Measurements from ENCODE around the gene LGI1. TPM values are rescaled to one million over a fixed set of nuclear protein-coding genes. Genes with fewer than 3 reads are reported as not detected.

Gene LGI1
- total RNA-seq, 1 experiment from 2014 or later, result 1.2 TPM

- DNase-seq, result no peak
- Mint-ChIP-seq H3K36me3 (ENCODE audit: insufficient read depth in 1 of 3, low read depth in 3 of 3) (peaks cover 16 to 17% (median 17%) of the 10 kb centered on the region in 3 experiments; a peak in 6 of 7 replicates), H3K27me3 (ENCODE audit: low read depth) (peaks cover 99% of the 10 kb centered on the region), H3K4me3 (no peak overlapping the region), H3K27ac (no peak overlapping the region), H3K4me1 (peaks cover 25 to 26% of the 10 kb centered on the region in 2 experiments), H3K9me3 (peaks cover 32 to 51% of the 10 kb centered on the region in 2 experiments)
- Histone ChIP-seq H4K20me1 (ENCODE audit: control insufficient read depth, insufficient read depth, insufficient read length) (no peaks in the 10 kb centered on the region), H2BK12ac (ENCODE audit: insufficient read length, low read depth, low read length) (no peak overlapping the region), H3K79me1 (ENCODE audit: insufficient read depth, low read depth, low read length, poor library complexity, severe bottlenecking) (no peaks in the 10 kb centered on the region), H2BK20ac (ENCODE audit: low read depth, low read length, poor library complexity, severe bottlenecking) (no peak overlapping the region), H2AFZ (ENCODE audit: low read length) (no peak overlapping the region), H2BK5ac (ENCODE audit: insufficient read length, low read length) (no peak overlapping the region), H3K4me1 (ENCODE audit: insufficient read depth, low read length) (no peaks in the 10 kb centered on the region; the same call in 1 of the 2 replicates), H2BK15ac (ENCODE audit: low read depth, low read length) (no peak overlapping the region), H3K9ac (ENCODE audit: extremely low read depth, insufficient read length, low read length) (no peak overlapping the region), H2AK5ac (ENCODE audit: insufficient read length, low read length) (no peak overlapping the region), H4K91ac (ENCODE audit: insufficient read length, low read depth, low read length) (no peak overlapping the region), H3K56ac (ENCODE audit: insufficient read length, low read depth, low read length) (no peak overlapping the region), H3K27ac (ENCODE audit: insufficient read length, low read depth, low read length) (no peak overlapping the region), H3K14ac (ENCODE audit: insufficient read depth, low read length) (no peak overlapping the region), H4K5ac (ENCODE audit: insufficient read length, low read depth, low read length) (no peak overlapping the region), H3K23me2 (ENCODE audit: insufficient read length, low read depth, low read length, poor library complexity, severe bottlenecking) (no peaks in the 10 kb centered on the region), H3K23ac (ENCODE audit: insufficient read length, low read depth, low read length) (no peak overlapping the region), H4K8ac (replicated peaks; ENCODE audit: insufficient read length, low read depth, low read length) (no peak overlapping the region), H3K4ac (ENCODE audit: low read depth, low read length) (no peak overlapping the region), H3K9me3 (ENCODE audit: control insufficient read depth, low read depth, low read length) (peaks cover 8% of the 10 kb centered on the region), H3K79me2 (ENCODE audit: insufficient read depth, low read length) (no peaks in the 10 kb centered on the region), H3K27me3 (ENCODE audit: insufficient read depth, low read length) (peaks cover 50% of the 10 kb centered on the region), H2BK120ac (ENCODE audit: low read depth, low read length, poor library complexity, severe bottlenecking) (no peak overlapping the region), H3K4me2 (ENCODE audit: insufficient read depth, insufficient read length, low read length) (no peak overlapping the region), H3T11ph (ENCODE audit: low read length) (no peak overlapping the region), H3K18ac (ENCODE audit: insufficient read length, low read depth, low read length) (no peak overlapping the region)
- no peak for TF ChIP-seq CTCF (conservative IDR thresholded peaks at IDR 0.05)
- no CpG with 5 or more reads among the region's 30 CpGs for WGBS (ENCODE audit: extremely low coverage, insufficient read length, low lambda C conversion rate)
These were observed 87.4 kb downstream of the LGI1 start for GRCh38 chr10:93844979-93845626.

Other genes starting within 250 kb of the LGI1 start
- gene FFAR4, start 191.3 kb upstream of the LGI1 start, total RNA-seq (2021), result not detected in 2 replicates
- not detected in 2 replicates for gene RBP4, start 156.7 kb upstream of the LGI1 start, total RNA-seq (2021)
- gene PDE6C, start 145.4 kb upstream of the LGI1 start, total RNA-seq (2021), result not detected in 2 replicates
- 11.7 and 12.4 TPM in 2 replicates for gene FRA10AC1, start 55.3 kb upstream of the LGI1 start, total RNA-seq (2021)
- 6.1 and 6.3 TPM in 2 replicates for gene SLC35G1, start 136.0 kb downstream of the LGI1 start, total RNA-seq (2021)
- 0.09 and 0.13 TPM in 2 replicates for gene PLCE1, start 236.0 kb downstream of the LGI1 start, total RNA-seq (2021)